Heart right ventricle (tissue), 16 donors: Measurements from ENCODE around the gene ABCB6. TPM values are rescaled to one million over a fixed set of nuclear protein-coding genes. Genes with fewer than 3 reads are reported as not detected.

Experiments
- ATAC-seq, 8 donors: fragments of 200-7000 bp; cut with Tn5 transposase; one replicate each; pipeline ENCODE4 v1.9.1; 2020; ENCODE audit warnings: mild to moderate bottlenecking in 8 of 8, moderate library complexity in 8 of 8, moderate number of reproducible peaks in 1 of 8
- DNase-seq, 2 donors: peaks; one replicate each; pipeline ENCODE4 v3.0.0-alpha.2; 2020
- H3K27ac ChIP-seq, 10 donors: fragments of 200-600 bp; sonication (generic) in 2 of 10; one replicate each; pipeline versions ENCODE4 v1.5.0 to v1.8.0; 2020 to 2022; ENCODE audit warnings: mild to moderate bottlenecking in 3 of 10
- H3K27me3 ChIP-seq, 7 donors: fragments of 200-600 bp; one replicate each; pipeline ENCODE4 v1.8.0; 2021 to 2022; ENCODE audit warnings: mild to moderate bottlenecking in 2 of 7
- H3K36me3 ChIP-seq, 9 donors: fragments of 200-600 bp; sonication (generic) in 1 of 9; one replicate each; pipeline versions ENCODE4 v1.5.0 to v1.8.0; 2020 to 2022; ENCODE audit warnings: mild to moderate bottlenecking in 2 of 9
- H3K4me1 ChIP-seq, 9 donors: fragments of 200-600 bp; sonication (generic) in 1 of 9; one replicate each; pipeline versions ENCODE4 v1.5.0 to v1.8.0; 2020 to 2022; ENCODE audit warnings: mild to moderate bottlenecking in 4 of 9
- H3K4me3 ChIP-seq, 10 donors: fragments of 200-600 bp; sonication (generic) in 2 of 10; one replicate each; pipeline versions ENCODE4 v1.5.0 to v1.8.0; 2020 to 2022; ENCODE audit warnings: mild to moderate bottlenecking in 7 of 10, moderate library complexity in 2 of 10
- H3K9me3 ChIP-seq, 11 donors: fragments of 200-600 bp in 10 of 11; sonication (generic) in 2 of 11; one replicate each; pipeline versions ENCODE4 v1.5.0 to v1.8.0; 2013 to 2022; ENCODE audit warnings: mild to moderate bottlenecking in 2 of 11, control low read depth in 1 of 11, moderate library complexity in 1 of 11
- CTCF ChIP-seq, 9 donors: fragments of 200-600 bp; sonication (generic) in 2 of 9; IDR thresholded peaks; one replicate each; pipeline versions ENCODE4 v1.5.0 to v1.8.0; 2021 to 2022; ENCODE audit warnings: antibody characterized with exemption in 9 of 9, mild to moderate bottlenecking in 5 of 9, moderate library complexity in 1 of 9
- WGBS, 2 donors: extraction: QIAGEN DNeasy Blood & Tissue Kit; methylation state at CpG; one replicate each; pipeline ENCODE4 v1.1.7; 2013; ENCODE audit warnings: inconsistent platforms in 1 of 2; 5-methylcytosine and 5-hydroxymethylcytosine counted together
- intact Hi-C, 10 donors: fragments of 100-400 bp; cut with DNase I; formaldehyde crosslinking; loops; one replicate each; pipeline versions ENCODE4 v1.11.1 to v1.14.2; 2022
- polyA plus RNA-seq, 2 donors: library from polyadenylated mRNA; stranded (reverse); fragments of 200-250 nt; gene quantifications; one replicate each; pipeline ENCODE4 v1.2.3, GENCODE V29; 2013
- total RNA-seq, 10 donors: library from RNA; stranded (reverse); fragmentation: NEBNext Ultra II Directional in 3 of 10; extraction: Animal tissue kit (Norgen Biotek cat#: 25700) in 3 of 10; gene quantifications; one replicate each; pipeline versions ENCODE4 v1.2.1 to v1.2.4, GENCODE V29; 2021 to 2023
- donor health status: Arrhythmogenic right ventricular cardiomyopathy.
- donor health status: ischemic (EF 13 %, LVEDD 7.1; RV severe dilation, severe dysfunction).
- donor health status: healthy with polysubstance abuse.
- donor health status: DM: no; HTN: yes; CAD: no.
- donor health status: DM: no; HTN: no; CAD: no.
- donor health status: ischemic (EF 25% LVEDD 6.9; RV normal size, moderate dysfunction).
- donor health status: ischemic (EF 25% LVEDD 5.7; RV mildly dilated, moderate dysfunction).
- donor health status: healthy.
- donor health status: DM: yes; HTN: yes; CAD: no.
- donor health status: Ischemic cardiomyopathy.
- donor health status: ischemic (EF 35%, LVEDD 5.7; RV mildly dilated, moderate dysfunction).
- donor health status: nonischemic (EF 11% LVEDD 7.7; RV severe dilation, severe dysfunction).
- donor health status: DM: yes; HTN: yes; CAD: no.
- donor health status: PGD.
- donor health status: ischemic (EF 29% LVEDD 5.4; RV normal size, mild dysfunction).
- donor health status: nonischemic (EF 23%, LVEDD 6.1; RV moderate dilation, normal function).

ABCB6 gene
- total and polyA plus RNA-seq, 12 donors, result 9.8 to 34.0 (median 18.5) TPM

GRCh38 chr2:219252900-219253752 lies 34.4 kb upstream of the ABCB6 start, which contains the start of gene TUBA4B:
TSS of gene TUBA4B (plus strand) at chr2:219253243. CDS start at chr2:219253408, 165 bp downstream.
- Histone ChIP-seq H3K36me3 (peaks cover 0 to 29% (median 7%) of the 10 kb centered on the region in 9 donors), H3K4me3 (peak within 1 kb of the TSS; percentile 54 to 95 (median 76)), H3K27me3 (peaks cover 0 to 28% (median 3%) of the 10 kb centered on the region in 7 donors), H3K27ac (peak within 1 kb of the TSS in 9 of 10 donors; percentile 6 to 99 (median 84)), H3K4me1 (peaks cover 27 to 67% (median 55%) of the 10 kb centered on the region in 9 donors), H3K9me3 (no peaks in the 10 kb centered on the region)
- ATAC-seq (peak; percentile 25 to 70 (median 46)), DNase-seq (peak in 1 of 2 donors; percentile 44)
- 2 to 3% methylated on average over 49 of the region's 49 CpGs for WGBS, 2 donors
- TF ChIP-seq CTCF (IDR thresholded peaks at IDR 0.05), result no peak
- intact Hi-C loops, result loop anchor here in 2 of 10 donors (2.0 kb wide), 2 partner anchors 26 to 42 kb away; partner anchors contain the start of gene DNAJB2 (in 2 of the 2)

- Histone ChIP-seq H3K27me3 (peaks cover 0 to 22% (median 0%) of the 10 kb centered on the region in 7 donors), H3K36me3 (peaks cover 0 to 35% (median 7%) of the 10 kb centered on the region in 9 donors), H3K4me1 (peaks cover 27 to 73% (median 56%) of the 10 kb centered on the region in 9 donors), H3K4me3 (peak overlapping the region in 9 of 10 donors; percentile 54 to 95 (median 82)), H3K9me3 (no peaks in the 10 kb centered on the region), H3K27ac (peak overlapping the region in 9 of 10 donors; percentile 6 to 99 (median 84))
- intact Hi-C loops, result loop anchor here in 2 of 10 donors (2.0 kb wide), 2 partner anchors 26 to 42 kb away; partner anchors contain the start of gene DNAJB2 (in 2 of the 2)
- no peak for TF ChIP-seq CTCF (IDR thresholded peaks at IDR 0.05)
- WGBS, 2 donors, result 14 to 18% methylated on average over 9 of the region's 9 CpGs
- DNase-seq, result no peak
- ATAC-seq, result peak in 3 of 8 donors; percentile 1 to 2 (median 1)
Measured at GRCh38 chr2:219252570-219252899, 33.8 kb upstream of the ABCB6 start.

- TF ChIP-seq CTCF (IDR thresholded peaks at IDR 0.05), result no peak
- no peak for ATAC-seq
- Histone ChIP-seq H3K36me3 (peaks cover 0 to 40% (median 7%) of the 10 kb centered on the region in 9 donors), H3K27ac (peak overlapping the region in 8 of 10 donors; percentile 80 to 99 (median 86)), H3K4me1 (peaks cover 27 to 77% (median 61%) of the 10 kb centered on the region in 9 donors), H3K9me3 (no peaks in the 10 kb centered on the region), H3K4me3 (peak overlapping the region in 6 of 10 donors; percentile 67 to 95 (median 82)), H3K27me3 (peaks cover 0 to 18% (median 0%) of the 10 kb centered on the region in 7 donors)
- DNase-seq, result no peak
- 57 to 60% methylated on average over 5 of the region's 5 CpGs for WGBS, 2 donors
- intact Hi-C loops, result loop anchor here in 2 of 10 donors (2.0 kb wide), 2 partner anchors 27 to 43 kb away; partner anchors contain the start of gene DNAJB2 (in 2 of the 2)
Measured at GRCh38 chr2:219252084-219252483, 33.3 kb upstream of the ABCB6 start.

- H3K9me3 ChIP-seq, result no peaks in the 10 kb centered on the region
- 66 to 69% methylated on average over 6 of the region's 6 CpGs for WGBS, 2 donors
- no peak for TF ChIP-seq CTCF (IDR thresholded peaks at IDR 0.05)
- DNase-seq, result no peak
- H3K4me1 ChIP-seq, result peaks cover 27 to 82% (median 65%) of the 10 kb centered on the region in 9 donors
- ATAC-seq, result no peak
- H3K27me3 ChIP-seq, result peaks cover 0 to 14% (median 0%) of the 10 kb centered on the region in 7 donors
- intact Hi-C loops, result loop anchor here in 2 of 10 donors (2.0 kb wide), 2 partner anchors 27 to 43 kb away; partner anchors contain the start of gene DNAJB2 (in 2 of the 2)
- peak overlapping the region in 7 of 10 donors; percentile 80 to 99 (median 89) for H3K27ac ChIP-seq
- peak overlapping the region in 5 of 10 donors; percentile 67 to 84 (median 82) for H3K4me3 ChIP-seq
- H3K36me3 ChIP-seq, result peaks cover 0 to 43% (median 7%) of the 10 kb centered on the region in 9 donors
Measured at GRCh38 chr2:219251656-219252055, 32.9 kb upstream of the ABCB6 start.
